Measurements from ENCODE around the gene TMEM175. TPM values are rescaled to one million over a fixed set of nuclear protein-coding genes. Genes with fewer than 3 reads are reported as not detected.

Gene TMEM175
- total RNA-seq, 1 donor from 2014 or later: 42.4 TPM

DNA sequence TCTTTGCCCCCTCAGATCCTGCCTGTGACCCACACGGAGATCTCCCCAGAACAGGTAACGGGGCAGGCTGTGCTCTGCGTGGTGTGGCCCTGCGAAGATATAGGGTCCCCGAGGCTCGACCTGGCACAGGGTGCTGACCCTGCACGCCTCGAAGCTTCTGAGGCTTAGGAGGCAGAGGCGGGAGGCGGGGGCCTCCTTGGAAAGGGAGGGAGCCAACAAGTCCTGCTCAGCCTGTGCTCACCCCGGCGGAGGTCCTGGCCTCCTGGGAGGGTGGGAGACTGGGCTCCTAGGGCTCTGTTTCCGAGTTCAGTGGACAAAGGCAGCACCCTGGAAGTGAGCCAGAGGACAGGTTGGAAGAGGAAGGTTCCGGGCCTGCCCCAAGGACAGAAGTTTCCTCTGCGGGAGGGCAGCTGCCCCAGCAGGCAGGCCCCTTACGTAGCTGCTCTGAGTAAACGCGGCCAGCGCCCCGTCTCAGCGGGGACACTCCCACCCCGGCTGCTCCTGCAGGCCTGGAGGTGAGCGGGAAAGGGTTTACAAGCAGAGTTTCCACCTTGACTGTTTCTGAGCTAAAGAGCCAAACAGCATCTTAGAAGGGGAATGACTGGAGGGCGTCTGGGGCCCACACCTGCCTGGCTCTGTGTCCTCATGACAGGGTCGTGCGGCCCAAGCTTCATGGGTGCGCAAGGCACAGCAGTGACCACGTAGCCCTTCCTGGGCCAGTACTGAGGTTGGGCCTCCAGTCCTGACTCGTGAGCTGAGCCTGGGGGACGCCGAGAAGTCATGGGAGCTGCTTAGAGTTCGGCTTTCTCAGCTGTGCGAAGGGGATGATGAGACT lies 16.1 kb downstream of the TMEM175 start:
- Histone ChIP-seq H3K36me3 (peaks cover 8% of the 10 kb centered on the region), H3K9me3 (no peaks in the 10 kb centered on the region), H3K4me1 (no peaks in the 10 kb centered on the region), H3K27me3 (no peaks in the 10 kb centered on the region), H3K4me3 (no peak overlapping the region), H3K27ac (no peak overlapping the region)
- intact Hi-C loops (cut with DNase I): no loop called here
- DNase-seq (peak; percentile 60), ATAC-seq (no peak)
- TF ChIP-seq, protein P1, sequence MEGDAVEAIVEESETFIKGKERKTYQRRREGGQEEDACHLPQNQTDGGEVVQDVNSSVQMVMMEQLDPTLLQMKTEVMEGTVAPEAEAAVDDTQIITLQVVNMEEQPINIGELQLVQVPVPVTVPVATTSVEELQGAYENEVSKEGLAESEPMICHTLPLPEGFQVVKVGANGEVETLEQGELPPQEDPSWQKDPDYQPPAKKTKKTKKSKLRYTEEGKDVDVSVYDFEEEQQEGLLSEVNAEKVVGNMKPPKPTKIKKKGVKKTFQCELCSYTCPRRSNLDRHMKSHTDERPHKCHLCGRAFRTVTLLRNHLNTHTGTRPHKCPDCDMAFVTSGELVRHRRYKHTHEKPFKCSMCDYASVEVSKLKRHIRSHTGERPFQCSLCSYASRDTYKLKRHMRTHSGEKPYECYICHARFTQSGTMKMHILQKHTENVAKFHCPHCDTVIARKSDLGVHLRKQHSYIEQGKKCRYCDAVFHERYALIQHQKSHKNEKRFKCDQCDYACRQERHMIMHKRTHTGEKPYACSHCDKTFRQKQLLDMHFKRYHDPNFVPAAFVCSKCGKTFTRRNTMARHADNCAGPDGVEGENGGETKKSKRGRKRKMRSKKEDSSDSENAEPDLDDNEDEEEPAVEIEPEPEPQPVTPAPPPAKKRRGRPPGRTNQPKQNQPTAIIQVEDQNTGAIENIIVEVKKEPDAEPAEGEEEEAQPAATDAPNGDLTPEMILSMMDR (IDR thresholded peaks at IDR 0.05): no peak

DNA sequence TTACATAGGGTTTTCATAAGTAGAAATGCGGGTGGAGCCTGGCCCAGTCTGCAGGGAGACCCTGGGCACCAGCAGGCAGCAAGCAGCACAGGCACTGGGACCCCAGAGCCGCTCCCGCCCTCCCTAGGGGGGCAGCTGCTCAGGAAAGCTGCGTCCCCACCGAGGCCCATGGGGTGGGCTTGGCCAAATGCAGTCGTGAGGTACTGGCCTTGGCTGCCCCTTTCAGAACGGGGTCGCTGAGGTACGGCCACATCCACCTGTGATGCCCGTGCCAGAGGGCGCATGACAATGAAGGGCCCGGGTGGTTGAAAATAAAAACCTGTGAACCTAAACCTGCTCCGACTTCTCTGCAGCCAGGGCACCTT lies 16.7 kb downstream of the TMEM175 start:
- Histone ChIP-seq H3K4me3 (no peak overlapping the region), H3K9me3 (no peaks in the 10 kb centered on the region), H3K27me3 (no peaks in the 10 kb centered on the region), H3K4me1 (no peaks in the 10 kb centered on the region), H3K36me3 (peaks cover 8% of the 10 kb centered on the region), H3K27ac (no peak overlapping the region)
- TF ChIP-seq, protein P1 (IDR thresholded peaks at IDR 0.05): no peak
- ATAC-seq (no peak), DNase-seq (no peak)
- intact Hi-C loops (cut with DNase I): no loop called here

DNA sequence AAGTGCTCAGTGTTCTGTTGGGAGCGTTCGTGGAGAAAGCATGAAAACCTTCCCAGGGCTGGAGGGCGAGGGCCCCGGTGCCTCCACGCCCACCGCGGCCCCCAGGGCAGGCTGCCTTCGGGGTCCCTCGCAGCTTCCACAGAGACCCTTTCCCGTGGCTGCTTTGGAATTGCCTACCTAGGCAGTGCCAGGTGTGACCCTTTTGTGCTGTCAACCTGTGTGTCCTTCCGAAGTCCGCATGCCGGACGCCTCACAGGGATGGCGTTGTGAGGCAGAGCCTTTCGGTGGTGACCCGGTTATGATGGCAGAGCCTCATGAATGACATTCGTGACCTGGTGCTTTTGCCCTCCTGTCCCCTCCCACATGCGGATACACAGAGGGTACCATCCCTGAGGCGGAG lies 17.4 kb downstream of the TMEM175 start:
- Histone ChIP-seq H3K27ac (no peak overlapping the region), H3K36me3 (peaks cover 8% of the 10 kb centered on the region), H3K27me3 (no peaks in the 10 kb centered on the region), H3K9me3 (no peaks in the 10 kb centered on the region), H3K4me3 (no peak overlapping the region), H3K4me1 (no peaks in the 10 kb centered on the region)
- no peak for ATAC-seq
- intact Hi-C loops (cut with DNase I): no loop called here
- TF ChIP-seq, protein P1 (IDR thresholded peaks at IDR 0.05): no peak
- peak; percentile 38 for DNase-seq

DNA sequence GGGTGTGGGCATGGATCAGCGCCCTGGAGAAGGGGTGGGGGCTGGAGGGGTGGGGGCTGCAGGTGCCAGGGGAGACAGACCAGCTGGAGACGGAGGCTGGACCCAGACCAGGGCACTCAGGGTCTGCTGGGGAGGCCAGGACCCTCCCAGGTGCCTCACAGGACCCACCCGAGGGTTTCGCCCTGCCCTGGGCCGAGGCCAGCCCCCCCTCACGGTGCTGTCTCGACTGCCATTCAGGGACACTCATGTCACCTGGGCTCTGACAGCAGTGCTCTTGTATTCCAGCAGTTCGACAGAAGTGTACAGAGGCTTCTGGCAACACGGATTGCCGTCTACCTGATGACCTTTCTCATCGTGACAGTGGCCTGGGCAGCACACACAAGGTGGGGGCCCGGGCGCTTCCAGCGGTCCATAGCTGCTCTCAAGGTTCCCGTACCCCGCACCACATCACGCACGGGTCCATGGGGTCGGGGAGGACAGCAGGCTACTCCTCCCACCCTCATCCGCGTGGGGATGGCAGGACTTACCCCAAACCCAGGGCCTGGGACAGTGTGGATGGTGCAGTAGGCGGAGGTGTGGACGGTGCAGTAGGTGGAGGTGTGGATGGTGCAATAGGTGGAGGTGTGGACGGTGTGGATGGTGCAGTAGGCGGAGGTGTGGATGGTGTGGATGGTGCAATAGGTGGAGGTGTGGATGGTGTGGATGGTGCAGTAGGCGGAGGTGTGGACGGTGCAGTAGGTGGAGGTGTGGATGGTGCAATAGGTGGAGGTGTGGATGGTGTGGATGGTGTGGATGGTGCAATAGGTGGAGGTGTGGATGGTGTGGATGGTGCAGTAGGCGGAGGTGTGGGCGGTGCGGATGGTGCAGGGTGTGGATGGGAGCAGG lies 18.1 kb downstream of the TMEM175 start:
- Histone ChIP-seq H3K36me3 (peaks cover 8% of the 10 kb centered on the region), H3K4me3 (no peak overlapping the region), H3K27me3 (no peaks in the 10 kb centered on the region), H3K4me1 (no peaks in the 10 kb centered on the region), H3K9me3 (no peaks in the 10 kb centered on the region), H3K27ac (no peak overlapping the region)
- peak; percentile 53 for DNase-seq
- TF ChIP-seq, protein P1 (IDR thresholded peaks at IDR 0.05): no peak
- intact Hi-C loops (cut with DNase I): no loop called here
- no peak for ATAC-seq

DNA sequence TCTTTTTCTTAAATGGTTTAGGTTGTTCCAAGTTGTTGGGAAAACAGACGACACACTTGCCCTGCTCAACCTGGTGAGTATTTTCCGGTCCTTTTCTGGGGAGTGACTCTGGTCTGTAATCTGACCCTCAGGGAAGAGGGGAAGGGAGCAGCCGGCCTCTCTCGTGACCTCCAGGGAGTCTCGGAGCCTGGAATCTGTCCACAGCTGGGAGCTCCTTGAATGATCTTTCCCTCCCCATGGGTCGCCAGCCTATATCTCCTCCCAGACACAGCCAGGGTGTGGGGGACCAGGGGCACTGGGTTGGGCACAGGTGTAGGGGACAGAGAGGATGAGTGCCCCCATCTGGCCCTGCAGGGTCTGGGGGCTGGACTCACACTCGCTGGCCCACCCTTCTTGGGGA lies 18.9 kb downstream of the TMEM175 start:
- no peaks in the 10 kb centered on the region for H3K9me3 ChIP-seq
- no peak for ATAC-seq
- intact Hi-C loops (cut with DNase I): no loop called here

More for the DNA sequence above, 18.9 kb downstream of the TMEM175 start:
- Histone ChIP-seq H3K4me1 (no peaks in the 10 kb centered on the region), H3K27ac (no peak overlapping the region), H3K4me3 (no peak overlapping the region), H3K36me3 (peaks cover 8% of the 10 kb centered on the region), H3K27me3 (no peaks in the 10 kb centered on the region)
- DNase-seq: peak; percentile 46
- TF ChIP-seq, protein P1 (IDR thresholded peaks at IDR 0.05): no peak

All from upper lobe of right lung (tissue), 1 donor.